A673 (cell line): ENCODE measurements around the gene PFN2.

Experiments used
- EZH2 ChIP-seq: fragments of 200-600 bp; sonication (generic); IDR thresholded peaks from 2 replicates; pipeline ENCODE4 v1.6.1; 2017; ENCODE audit warnings: borderline replicate concordance, low read depth, mild to moderate bottlenecking, mixed read lengths, antibody characterized with exemption, low read length; ENCODE audit not compliant: poor library complexity, severe bottlenecking
- TF ChIP-seq, protein P1 (sequence below): fragments of 300-800, 200-600 bp; sonication (generic); conservative IDR thresholded peaks from 2 replicates; pipeline ENCODE4 v1.5.1; 2017; ENCODE audit warnings: low read depth, mild to moderate bottlenecking, antibody characterized with exemption, low read length, moderate library complexity, mixed read lengths

DNA sequence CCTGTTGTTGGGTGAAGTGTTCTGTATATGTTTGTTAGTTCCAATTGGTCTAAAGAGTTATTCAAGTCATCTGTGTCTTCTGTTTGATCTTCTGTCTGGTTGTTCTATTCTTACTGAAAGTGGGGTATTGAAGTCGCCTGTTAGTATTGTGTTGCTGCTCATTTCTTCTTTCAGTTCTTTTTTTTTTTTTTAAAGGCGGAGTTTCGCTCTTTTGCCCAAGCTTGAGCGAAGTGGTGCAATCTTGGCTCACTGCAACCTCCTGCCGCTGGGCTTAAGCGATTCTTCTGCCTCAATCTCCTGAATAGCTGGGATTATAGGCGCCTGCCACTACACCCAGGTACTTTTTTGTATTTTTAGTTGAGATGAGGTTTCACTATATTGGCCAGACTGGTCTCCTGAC, 23.5 kb downstream of the PFN2 start:
- TF ChIP-seq, protein P1, sequence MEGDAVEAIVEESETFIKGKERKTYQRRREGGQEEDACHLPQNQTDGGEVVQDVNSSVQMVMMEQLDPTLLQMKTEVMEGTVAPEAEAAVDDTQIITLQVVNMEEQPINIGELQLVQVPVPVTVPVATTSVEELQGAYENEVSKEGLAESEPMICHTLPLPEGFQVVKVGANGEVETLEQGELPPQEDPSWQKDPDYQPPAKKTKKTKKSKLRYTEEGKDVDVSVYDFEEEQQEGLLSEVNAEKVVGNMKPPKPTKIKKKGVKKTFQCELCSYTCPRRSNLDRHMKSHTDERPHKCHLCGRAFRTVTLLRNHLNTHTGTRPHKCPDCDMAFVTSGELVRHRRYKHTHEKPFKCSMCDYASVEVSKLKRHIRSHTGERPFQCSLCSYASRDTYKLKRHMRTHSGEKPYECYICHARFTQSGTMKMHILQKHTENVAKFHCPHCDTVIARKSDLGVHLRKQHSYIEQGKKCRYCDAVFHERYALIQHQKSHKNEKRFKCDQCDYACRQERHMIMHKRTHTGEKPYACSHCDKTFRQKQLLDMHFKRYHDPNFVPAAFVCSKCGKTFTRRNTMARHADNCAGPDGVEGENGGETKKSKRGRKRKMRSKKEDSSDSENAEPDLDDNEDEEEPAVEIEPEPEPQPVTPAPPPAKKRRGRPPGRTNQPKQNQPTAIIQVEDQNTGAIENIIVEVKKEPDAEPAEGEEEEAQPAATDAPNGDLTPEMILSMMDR, result no peak
- no peak for TF ChIP-seq EZH2
